Measurements from ENCODE around the gene MFN1.
A peak's percentile ranks its signal among the peaks of the same experiment; 100 is the strongest.

- TF ChIP-seq EZH2 (IDR thresholded peaks at IDR 0.05; ENCODE audit: borderline replicate concordance, low read depth, low read length, poor library complexity, severe bottlenecking) = no peak
- TF ChIP-seq, protein P1, sequence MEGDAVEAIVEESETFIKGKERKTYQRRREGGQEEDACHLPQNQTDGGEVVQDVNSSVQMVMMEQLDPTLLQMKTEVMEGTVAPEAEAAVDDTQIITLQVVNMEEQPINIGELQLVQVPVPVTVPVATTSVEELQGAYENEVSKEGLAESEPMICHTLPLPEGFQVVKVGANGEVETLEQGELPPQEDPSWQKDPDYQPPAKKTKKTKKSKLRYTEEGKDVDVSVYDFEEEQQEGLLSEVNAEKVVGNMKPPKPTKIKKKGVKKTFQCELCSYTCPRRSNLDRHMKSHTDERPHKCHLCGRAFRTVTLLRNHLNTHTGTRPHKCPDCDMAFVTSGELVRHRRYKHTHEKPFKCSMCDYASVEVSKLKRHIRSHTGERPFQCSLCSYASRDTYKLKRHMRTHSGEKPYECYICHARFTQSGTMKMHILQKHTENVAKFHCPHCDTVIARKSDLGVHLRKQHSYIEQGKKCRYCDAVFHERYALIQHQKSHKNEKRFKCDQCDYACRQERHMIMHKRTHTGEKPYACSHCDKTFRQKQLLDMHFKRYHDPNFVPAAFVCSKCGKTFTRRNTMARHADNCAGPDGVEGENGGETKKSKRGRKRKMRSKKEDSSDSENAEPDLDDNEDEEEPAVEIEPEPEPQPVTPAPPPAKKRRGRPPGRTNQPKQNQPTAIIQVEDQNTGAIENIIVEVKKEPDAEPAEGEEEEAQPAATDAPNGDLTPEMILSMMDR (conservative IDR thresholded peaks at IDR 0.05; ENCODE audit: low read depth, low read length) = peak; percentile 75
Observed at GRCh38 chr3:179321668-179322285, 25.7 kb upstream of the MFN1 start.

All from A673 (cell line).